RWPE2 (cell line): ENCODE data around the gene BAG2.

Experiments
- ATAC-seq: fragments of 200-7000 bp; cut with Tn5 transposase; 3 replicates; pipeline ENCODE4 v1.9.1; 2021; ENCODE audit warnings: low read depth
- DNase-seq: peaks from one replicate; pipeline ENCODE4 v3.0.0-alpha.2; 2020; ENCODE audit warnings: low spot score
- H3K27ac ChIP-seq: fragments of 450-650 bp; 2 replicates; pipeline ENCODE4 v1.5.1; 2017; ENCODE audit warnings: mild to moderate bottlenecking; ENCODE audit not compliant: poor library complexity, severe bottlenecking
- H3K27me3 ChIP-seq: fragments of 250-450 bp; sonication (Bioruptor Pico); 2 replicates; pipeline ENCODE4 v1.5.1; 2021; ENCODE audit warnings: mild to moderate bottlenecking, moderate library complexity; ENCODE audit not compliant: insufficient read depth, poor library complexity, severe bottlenecking
- H3K36me3 ChIP-seq: fragments of 250-450 bp; sonication (Bioruptor Pico); 2 replicates; pipeline ENCODE4 v1.5.1; 2020; ENCODE audit warnings: low read depth, mild to moderate bottlenecking, moderate library complexity
- H3K4me1 ChIP-seq: fragments of 250-450 bp; sonication (Bioruptor Pico); 2 replicates; pipeline ENCODE4 v1.5.1; 2021; ENCODE audit warnings: mild to moderate bottlenecking, moderate library complexity; ENCODE audit not compliant: insufficient read depth, poor library complexity, severe bottlenecking
- H3K4me3 ChIP-seq: fragments of 250-450 bp; sonication (Bioruptor Pico); 2 replicates; pipeline ENCODE4 v1.5.1; 2021; ENCODE audit warnings: mild to moderate bottlenecking, moderate library complexity; ENCODE audit not compliant: severe bottlenecking
- H3K9me3 ChIP-seq: fragments of 250-450 bp; sonication (Bioruptor Pico); 2 replicates; pipeline ENCODE4 v1.5.1; 2021; ENCODE audit warnings: mild to moderate bottlenecking, moderate library complexity; ENCODE audit not compliant: severe bottlenecking
- CTCF ChIP-seq: fragments of 450-650 bp; IDR thresholded peaks from one replicate; pipeline ENCODE4 v1.5.1; 2017; ENCODE audit warnings: mild to moderate bottlenecking, moderate library complexity; ENCODE audit not compliant: poor library complexity, severe bottlenecking

Gene BAG2

DNA sequence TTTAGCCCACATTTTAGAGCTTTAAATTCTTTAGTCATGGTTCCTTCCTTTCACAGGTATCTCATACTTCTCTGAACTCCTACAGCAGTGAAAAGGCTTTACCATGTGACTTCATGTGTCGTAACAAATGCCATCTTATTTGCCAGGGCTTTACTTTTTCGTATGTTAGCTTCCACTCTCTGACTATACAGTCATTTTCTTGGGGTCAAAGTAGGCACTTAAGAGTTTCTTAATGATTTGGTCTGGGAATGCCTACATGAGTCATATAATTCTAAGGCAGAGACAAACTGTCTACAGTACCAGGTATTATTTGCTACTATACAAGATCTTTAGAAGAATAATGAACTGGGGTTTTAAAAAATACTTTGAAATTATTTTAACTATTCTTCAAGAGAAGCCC is 35.0 kb downstream of the BAG2 start:
- ATAC-seq, result peak; percentile 66; the same call in 1 of the 3 replicates

DNA sequence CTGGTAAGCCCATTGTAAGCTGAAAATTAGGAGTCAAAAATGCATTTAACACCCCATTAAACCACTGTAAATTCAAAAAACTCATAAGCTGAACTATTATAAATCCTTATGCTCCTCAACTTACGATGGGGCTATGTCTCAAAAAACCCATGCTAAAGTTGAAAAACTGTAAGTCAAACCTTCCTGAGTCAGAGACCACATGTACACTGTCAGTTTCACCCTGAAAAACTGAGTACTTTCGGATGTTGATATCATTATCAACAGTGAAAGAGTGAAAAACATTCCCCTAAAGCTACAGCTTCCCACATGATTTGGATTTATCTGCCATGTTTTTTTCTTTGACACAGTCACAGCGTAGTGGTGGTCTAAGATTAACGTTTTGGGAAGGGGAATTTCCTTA is 35.7 kb downstream of the BAG2 start:
- Histone ChIP-seq H3K4me3 (no peak overlapping the region), H3K4me1 (no peaks in the 10 kb centered on the region), H3K36me3 (peaks cover 17% of the 10 kb centered on the region), H3K27ac (no peak overlapping the region), H3K27me3 (no peaks in the 10 kb centered on the region), H3K9me3 (no peaks in the 10 kb centered on the region)
- no peak for TF ChIP-seq CTCF
- DNase-seq (no peak), ATAC-seq (no peak)

More for the DNA sequence above, 35.0 kb downstream of the BAG2 start:
- Histone ChIP-seq H3K4me1 (no peaks in the 10 kb centered on the region), H3K27ac (no peak overlapping the region), H3K9me3 (no peaks in the 10 kb centered on the region), H3K36me3 (peaks cover 17% of the 10 kb centered on the region), H3K27me3 (no peaks in the 10 kb centered on the region), H3K4me3 (no peak overlapping the region)
- no peak for DNase-seq
- TF ChIP-seq CTCF, result no peak

- peaks cover 17% of the 10 kb centered on the region for H3K36me3 ChIP-seq
- no peaks in the 10 kb centered on the region for H3K9me3 ChIP-seq
- no peak for DNase-seq
- ATAC-seq, result no peak
- no peaks in the 10 kb centered on the region for H3K4me1 ChIP-seq
- no peak overlapping the region for H3K27ac ChIP-seq
- no peak overlapping the region for H3K4me3 ChIP-seq
- H3K27me3 ChIP-seq, result no peaks in the 10 kb centered on the region
- TF ChIP-seq CTCF, result no peak
Observed at GRCh38 chr6:57209030-57209429, 36.9 kb downstream of the BAG2 start.

DNA sequence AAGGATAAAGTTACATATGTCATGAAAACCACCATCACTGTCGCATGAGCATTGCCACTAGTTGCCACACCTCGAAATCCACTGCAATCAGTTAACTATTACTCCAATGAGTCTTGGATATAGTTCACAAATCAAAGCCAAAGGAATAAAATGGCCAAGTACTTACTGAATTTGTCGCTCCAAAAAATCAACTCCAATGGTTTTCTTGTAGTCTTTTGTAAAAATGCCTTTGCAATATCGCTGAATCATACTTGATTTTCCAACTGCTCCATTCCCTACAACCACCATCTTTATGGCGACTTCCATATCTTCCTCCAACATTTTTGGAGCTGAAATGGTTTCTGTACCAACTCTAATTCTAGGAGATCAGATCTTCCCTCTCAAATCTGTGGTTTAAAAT is 37.9 kb downstream of the BAG2 start:
- H3K27ac ChIP-seq, result no peak overlapping the region
- no peak for TF ChIP-seq CTCF
- peaks cover 10% of the 10 kb centered on the region; the same call in 1 of the 2 replicates for H3K36me3 ChIP-seq

DNA sequence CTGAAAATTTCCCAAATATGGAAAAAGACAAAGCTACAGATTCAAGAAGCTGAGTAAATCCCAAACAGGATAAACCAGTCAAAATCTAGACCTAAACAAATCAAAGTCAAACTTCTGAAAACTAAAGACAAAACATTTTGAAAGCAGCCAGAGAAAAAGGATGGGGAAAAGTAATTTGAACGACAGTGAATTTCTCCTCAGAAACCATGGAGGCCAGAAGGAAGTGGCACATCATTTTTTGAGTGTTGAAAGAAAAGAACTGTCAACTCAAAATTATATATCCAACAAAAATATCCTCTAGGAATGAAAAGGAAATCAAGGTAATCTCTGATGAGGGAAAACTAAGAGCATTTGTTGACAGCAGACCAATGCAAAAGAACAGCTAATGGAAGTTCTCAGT is 43.1 kb downstream of the BAG2 start:
- H3K4me3 ChIP-seq, result no peak overlapping the region
- peaks cover 4% of the 10 kb centered on the region; the same call in 1 of the 2 replicates for H3K36me3 ChIP-seq
- DNase-seq, result no peak
- H3K27ac ChIP-seq, result no peak overlapping the region
- H3K27me3 ChIP-seq, result no peaks in the 10 kb centered on the region
- H3K9me3 ChIP-seq, result peaks cover 3% of the 10 kb centered on the region
- TF ChIP-seq CTCF, result no peak
- no peak for ATAC-seq
- H3K4me1 ChIP-seq, result peaks cover 7% of the 10 kb centered on the region

More for the DNA sequence above, 37.9 kb downstream of the BAG2 start:
- no peaks in the 10 kb centered on the region for H3K4me1 ChIP-seq
- no peak for DNase-seq
- no peak overlapping the region for H3K4me3 ChIP-seq
- H3K27me3 ChIP-seq, result no peaks in the 10 kb centered on the region
- no peaks in the 10 kb centered on the region for H3K9me3 ChIP-seq
- ATAC-seq, result no peak
